ENCODE results near the gene GNAI3. TPM values are rescaled to one million over a fixed set of nuclear protein-coding genes. Genes with fewer than 3 reads are reported as not detected.
A peak's percentile ranks its signal among the peaks of the same experiment; 100 is the strongest.

The GNAI3 gene
- total and polyA plus RNA-seq, 10 of the 15 experiments (the other 5 are each of a cell fraction or from before 2014, with no cell fraction given), result 5.9 to 13.8 (median 8.0) TPM

GRCh38 chr1:109522026-109522425 lies 26.4 kb upstream of the GNAI3 start (continued):
- no peak for TF ChIP-seq ZBTB11 (CRISPR knock-in tag; IDR thresholded peaks at IDR 0.05)
- TF ChIP-seq, protein P1, sequence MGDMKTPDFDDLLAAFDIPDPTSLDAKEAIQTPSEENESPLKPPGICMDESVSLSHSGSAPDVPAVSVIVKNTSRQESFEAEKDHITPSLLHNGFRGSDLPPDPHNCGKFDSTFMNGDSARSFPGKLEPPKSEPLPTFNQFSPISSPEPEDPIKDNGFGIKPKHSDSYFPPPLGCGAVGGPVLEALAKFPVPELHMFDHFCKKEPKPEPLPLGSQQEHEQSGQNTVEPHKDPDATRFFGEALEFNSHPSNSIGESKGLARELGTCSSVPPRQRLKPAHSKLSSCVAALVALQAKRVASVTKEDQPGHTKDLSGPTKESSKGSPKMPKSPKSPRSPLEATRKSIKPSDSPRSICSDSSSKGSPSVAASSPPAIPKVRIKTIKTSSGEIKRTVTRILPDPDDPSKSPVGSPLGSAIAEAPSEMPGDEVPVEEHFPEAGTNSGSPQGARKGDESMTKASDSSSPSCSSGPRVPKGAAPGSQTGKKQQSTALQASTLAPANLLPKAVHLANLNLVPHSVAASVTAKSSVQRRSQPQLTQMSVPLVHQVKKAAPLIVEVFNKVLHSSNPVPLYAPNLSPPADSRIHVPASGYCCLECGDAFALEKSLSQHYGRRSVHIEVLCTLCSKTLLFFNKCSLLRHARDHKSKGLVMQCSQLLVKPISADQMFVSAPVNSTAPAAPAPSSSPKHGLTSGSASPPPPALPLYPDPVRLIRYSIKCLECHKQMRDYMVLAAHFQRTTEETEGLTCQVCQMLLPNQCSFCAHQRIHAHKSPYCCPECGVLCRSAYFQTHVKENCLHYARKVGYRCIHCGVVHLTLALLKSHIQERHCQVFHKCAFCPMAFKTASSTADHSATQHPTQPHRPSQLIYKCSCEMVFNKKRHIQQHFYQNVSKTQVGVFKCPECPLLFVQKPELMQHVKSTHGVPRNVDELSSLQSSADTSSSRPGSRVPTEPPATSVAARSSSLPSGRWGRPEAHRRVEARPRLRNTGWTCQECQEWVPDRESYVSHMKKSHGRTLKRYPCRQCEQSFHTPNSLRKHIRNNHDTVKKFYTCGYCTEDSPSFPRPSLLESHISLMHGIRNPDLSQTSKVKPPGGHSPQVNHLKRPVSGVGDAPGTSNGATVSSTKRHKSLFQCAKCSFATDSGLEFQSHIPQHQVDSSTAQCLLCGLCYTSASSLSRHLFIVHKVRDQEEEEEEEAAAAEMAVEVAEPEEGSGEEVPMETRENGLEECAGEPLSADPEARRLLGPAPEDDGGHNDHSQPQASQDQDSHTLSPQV (IDR thresholded peaks at IDR 0.05), result no peak

DNA sequence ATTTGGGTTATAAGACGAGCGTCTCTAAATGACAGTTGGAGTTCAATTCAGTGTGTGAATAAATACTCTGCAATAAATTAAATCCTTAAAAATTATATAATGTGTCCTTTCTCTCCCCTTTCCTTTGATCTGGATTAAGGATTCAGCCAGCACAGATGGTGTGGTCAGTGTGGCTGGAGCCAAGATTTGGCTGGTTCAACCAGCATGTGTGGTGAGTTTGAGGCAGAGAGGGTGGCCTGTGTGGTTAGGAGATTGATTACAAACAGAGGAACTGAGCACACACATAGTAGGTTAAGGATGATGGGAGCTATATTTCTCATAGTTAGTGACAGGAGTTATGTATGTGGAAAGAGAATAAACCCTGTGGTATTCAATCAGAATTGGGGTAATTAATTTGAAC lies 24.7 kb upstream of the GNAI3 start:
- Histone ChIP-seq H3K36me3 (ENCODE audit: control insufficient read depth in 2 of 2, insufficient read depth in 2 of 2, low read length in 1 of 2) (no peaks in the 10 kb centered on the region), H3K4me3 (no peak overlapping the region), H4K20me1 (ENCODE audit: control insufficient read depth, insufficient read depth) (no peaks in the 10 kb centered on the region), H3K79me2 (ENCODE audit: control insufficient read depth, insufficient read depth, low read length) (no peaks in the 10 kb centered on the region), H3K27ac (ENCODE audit: control insufficient read depth, insufficient read depth) (no peak overlapping the region), H3K9me3 (replicated peaks; ENCODE audit: control insufficient read depth, insufficient read depth, low read length) (no peaks in the 10 kb centered on the region), H3K4me2 (ENCODE audit: control insufficient read depth, insufficient read depth) (no peak overlapping the region), H2AFZ (ENCODE audit: control insufficient read depth, low read depth, low read length) (no peak overlapping the region), H3K27me3 (replicated peaks in 1 of 2; ENCODE audit: control insufficient read depth in 2 of 2, insufficient read depth in 2 of 2, low read length in 1 of 2) (peaks cover 0 to 3% of the 10 kb centered on the region in 2 experiments; a peak in 3 of 4 replicates), H3K4me1 (ENCODE audit: control insufficient read depth, insufficient read depth, low read length) (peaks cover 19% of the 10 kb centered on the region), H3K9ac (ENCODE audit: control insufficient read depth, insufficient read depth, low read length) (no peak overlapping the region)
- ChIA-PET POLR2A (no interaction called here), SMC1A (ENCODE audit: uncharacterized antibody, unreplicated experiment) (interaction anchor here (1.0 to 12.8 kb wide), 4 partner anchors 9 to 31 kb away, joined by 3 to 205 read pairs (median 6); partner anchors contain the start of genes AMIGO1 and CYB561D1), RAD21 (ENCODE audit: unreplicated experiment) (interaction anchor here (1.5 to 1.9 kb wide), 2 partner anchors 25 to 31 kb away, joined by 3 to 5 read pairs; no protein-coding TSS in a partner anchor), CTCF (interaction anchor here (1.0 to 21.3 kb wide), 3 partner anchors 9 to 424 kb away, joined by 3 to 1280 read pairs (median 16); partner anchors contain the start of genes AMIGO1 and CYB561D1)
- in situ Hi-C loops (cut with MboI) (no loop called here), intact Hi-C loops (cut with micrococcal nuclease; ENCODE audit: unreplicated experiment) (no loop called here)
- BruUV-seq (replicated peaks), result no TSS peak
- DNase-seq (ENCODE audit: low read depth, low spot score) (no peak), FAIRE-seq (no peak), ATAC-seq (no peak)
- 78% methylated on average over 2 of the region's 2 CpGs for WGBS (ENCODE audit: insufficient coverage, insufficient replicate concordance, low lambda C conversion rate, missing lambda C conversion rate)
- TF ChIP-seq SIN3A (IDR thresholded peaks at IDR 0.05; ENCODE audit: low read depth, low read length) (no peak), KDM1A (IDR thresholded peaks at IDR 0.05; ENCODE audit: borderline replicate concordance) (no peak), NRF1 (conservative IDR thresholded peaks at IDR 0.05; ENCODE audit: low read depth, low read length) (no peak), POLR2AphosphoS5 (IDR thresholded peaks at IDR 0.05; ENCODE audit: low read length) (no peak), RUNX3 (IDR thresholded peaks at IDR 0.05; ENCODE audit: low read length) (peak; percentile 37; the same call in 1 of the 2 replicates), PRDM15 (CRISPR knock-in tag; IDR thresholded peaks at IDR 0.05) (no peak), CHD1 (IDR thresholded peaks at IDR 0.05; ENCODE audit: low read depth, low read length) (no peak), ZNF24 (IDR thresholded peaks at IDR 0.05) (no peak)
